Neural progenitor cell (in vitro differentiated cells): Measurements from ENCODE around the gene DIS3L2.

Experiments
- CTCF ChIP-seq: fragments of 200-600 bp; sonication (generic); IDR thresholded peaks from 2 replicates; pipeline ENCODE4 v1.5.1; 2017; ENCODE audit warnings: antibody characterized with exemption, mild to moderate bottlenecking
- EZH2 ChIP-seq: fragments of 200-600 bp; sonication (generic); IDR thresholded peaks from 2 replicates; pipeline ENCODE4 v1.6.1; 2017; ENCODE audit warnings: antibody characterized with exemption, mild to moderate bottlenecking, moderate library complexity

- TF ChIP-seq CTCF (no peak), EZH2 (no peak)
Observed at GRCh38 chr2:231918501-231919330, 42.8 kb upstream of the DIS3L2 start.
